Loucy (cell line): ENCODE data around the gene PAF1.

Source experiments
- H2AFZ ChIP-seq: fragments of 200-600 bp; sonication (generic); 2 replicates; pipeline ENCODE4 v1.6.0; 2016; ENCODE audit warnings: antibody characterized with exemption, mild to moderate bottlenecking, low read length, moderate library complexity
- H3F3A ChIP-seq: fragments of 200-600 bp; 2 replicates; pipeline ENCODE4 v1.6.0; 2016; ENCODE audit warnings: antibody characterized with exemption, low read depth, mild to moderate bottlenecking
- H3K27me3 ChIP-seq: fragments of 200-600 bp; sonication (generic); 2 replicates; pipeline ENCODE4 v1.6.1; 2014; ENCODE audit warnings: low read length, mild to moderate bottlenecking; ENCODE audit not compliant: insufficient read depth, poor library complexity, severe bottlenecking
- H3K36me3 ChIP-seq: fragments of 200-600 bp; sonication (generic); 2 replicates; pipeline ENCODE4 v1.6.1; 2016; ENCODE audit warnings: low read length; ENCODE audit not compliant: insufficient read depth
- H3K4me1 ChIP-seq: fragments of 200-600 bp; sonication (generic); 2 replicates; pipeline ENCODE4 v1.5.1; 2014; ENCODE audit warnings: low read length, mild to moderate bottlenecking; ENCODE audit not compliant: insufficient read depth, poor library complexity, severe bottlenecking
- H3K4me2 ChIP-seq: fragments of 200-600 bp; sonication (generic); 2 replicates; pipeline ENCODE4 v1.6.0; 2014; ENCODE audit warnings: antibody characterized with exemption, low read length, low read depth, mild to moderate bottlenecking; ENCODE audit not compliant: poor library complexity, severe bottlenecking
- H3K4me3 ChIP-seq: fragments of 200-600 bp; sonication (generic); 2 replicates; pipeline ENCODE4 v1.5.1; 2014; ENCODE audit warnings: low read length, mild to moderate bottlenecking, mixed read lengths; ENCODE audit not compliant: poor library complexity, severe bottlenecking
- H3K79me2 ChIP-seq: fragments of 200-600 bp; sonication (generic); 2 replicates; pipeline ENCODE4 v1.6.1; 2014; ENCODE audit warnings: low read length; ENCODE audit not compliant: insufficient read depth
- H3K9ac ChIP-seq: fragments of 200-600 bp; sonication (generic); 2 replicates; pipeline ENCODE4 v1.6.0; 2014; ENCODE audit warnings: mild to moderate bottlenecking, low read depth, low read length, moderate library complexity; ENCODE audit not compliant: poor library complexity, severe bottlenecking
- H3K9me2 ChIP-seq: fragments of 200-600 bp; sonication (generic); replicated peaks from 2 replicates; pipeline ENCODE4 v1.6.1; 2016; ENCODE audit warnings: low read depth, low read length, mixed read lengths
- H3K9me3 ChIP-seq: fragments of 200-600 bp; sonication (generic); 2 replicates; pipeline ENCODE4 v1.6.1; 2014; ENCODE audit warnings: mild to moderate bottlenecking, antibody characterized with exemption, low read length, low read depth; ENCODE audit not compliant: insufficient read depth
- H4K20me1 ChIP-seq: fragments of 200-600 bp; sonication (generic); 2 replicates; pipeline ENCODE4 v1.6.0; 2014; ENCODE audit warnings: antibody characterized with exemption, low read length, mild to moderate bottlenecking; ENCODE audit not compliant: insufficient read depth, poor library complexity, severe bottlenecking
- CTCF ChIP-seq: fragments of 200-600 bp; sonication (generic); conservative IDR thresholded peaks from 2 replicates; pipeline ENCODE4 v1.5.1; 2014; ENCODE audit warnings: mild to moderate bottlenecking, antibody characterized with exemption, low read length
- EZH2phosphoT487 ChIP-seq: fragments of 200-600 bp; IDR thresholded peaks from 2 replicates; pipeline ENCODE4 v1.6.1; 2018; ENCODE audit warnings: antibody characterized with exemption, mild to moderate bottlenecking, moderate library complexity, borderline replicate concordance

PAF1 gene

DNA sequence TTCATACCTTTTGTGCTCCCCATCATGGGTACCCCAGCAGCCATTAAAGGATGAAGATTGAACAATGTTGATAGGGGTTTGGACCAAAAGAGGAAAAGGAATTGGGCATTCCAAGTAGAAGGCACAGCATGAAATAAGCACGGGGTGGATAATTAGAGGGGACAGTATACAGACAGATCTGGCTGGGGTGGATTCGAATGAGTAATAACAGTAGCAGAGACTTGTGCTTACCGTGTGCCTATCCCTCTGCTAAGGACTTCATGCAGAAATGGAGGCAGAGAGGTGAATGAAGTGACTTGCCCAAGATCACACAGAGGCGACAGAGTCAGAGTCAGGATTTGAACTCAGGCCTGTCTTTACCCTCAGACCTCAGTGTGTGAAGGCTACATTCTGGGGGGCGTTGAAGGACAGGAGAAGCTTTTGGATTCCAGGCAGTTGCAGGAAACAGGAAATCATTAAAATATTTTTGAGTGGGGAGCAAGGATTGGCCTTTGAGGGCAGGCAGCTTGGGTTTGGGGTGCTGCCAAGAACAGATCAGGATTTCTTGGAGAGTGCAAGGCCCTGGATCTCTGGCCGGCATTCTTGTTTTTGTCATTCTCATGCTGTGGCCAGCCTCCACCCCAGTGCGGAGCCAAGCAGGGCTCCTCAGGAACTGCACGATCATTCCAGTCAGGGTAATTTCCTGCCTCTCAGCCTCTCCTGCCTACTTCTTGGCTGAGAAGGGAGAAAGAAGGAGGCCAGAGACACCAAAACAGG, 18.7 kb downstream of the PAF1 start:
- H3K4me2 ChIP-seq, result no peak overlapping the region
- H3F3A ChIP-seq, result no peaks in the 10 kb centered on the region
- no peaks in the 10 kb centered on the region for H3K27me3 ChIP-seq
- no peaks in the 10 kb centered on the region for H3K9me2 ChIP-seq
- H3K36me3 ChIP-seq, result peaks cover 82% of the 10 kb centered on the region; the same call in 1 of the 2 replicates
- no peaks in the 10 kb centered on the region for H4K20me1 ChIP-seq
- H3K4me1 ChIP-seq, result peaks cover 3% of the 10 kb centered on the region
- H3K9me3 ChIP-seq, result no peaks in the 10 kb centered on the region
- TF ChIP-seq CTCF, result no peak
- no peak for TF ChIP-seq EZH2phosphoT487
- no peak overlapping the region for H2AFZ ChIP-seq
- H3K4me3 ChIP-seq, result no peak overlapping the region
- H3K79me2 ChIP-seq, result no peaks in the 10 kb centered on the region
- no peak overlapping the region for H3K9ac ChIP-seq

- TF ChIP-seq EZH2phosphoT487 (no peak), CTCF (no peak)
- Histone ChIP-seq H4K20me1 (no peaks in the 10 kb centered on the region), H3K36me3 (peaks cover 67% of the 10 kb centered on the region; the same call in 1 of the 2 replicates)
These were observed 20.2 kb downstream of the PAF1 start for GRCh38 chr19:39370735-39371134.

DNA sequence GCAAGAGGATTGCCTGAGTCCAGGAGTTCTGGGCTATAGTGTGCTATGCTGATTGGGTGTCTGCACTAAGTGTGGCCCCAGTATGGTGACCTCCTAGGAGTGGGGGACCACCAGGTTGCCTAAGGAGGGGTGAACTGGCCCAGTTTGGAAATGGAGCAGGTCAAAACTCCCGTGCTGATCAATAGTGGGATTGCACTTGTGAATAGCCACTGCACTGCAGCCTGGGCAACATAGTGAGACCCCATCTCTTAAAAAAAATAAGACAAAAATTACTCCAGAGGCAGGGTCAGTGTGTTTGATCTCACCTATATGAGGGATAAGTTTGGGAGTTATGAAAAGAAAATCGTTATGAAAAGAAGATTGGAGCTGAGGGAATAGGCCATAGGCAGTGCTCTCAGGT, 21.7 kb downstream of the PAF1 start:
- no peaks in the 10 kb centered on the region for H3K27me3 ChIP-seq
- H3K9me2 ChIP-seq, result no peaks in the 10 kb centered on the region
- no peaks in the 10 kb centered on the region for H4K20me1 ChIP-seq
- no peaks in the 10 kb centered on the region for H3F3A ChIP-seq
- H2AFZ ChIP-seq, result no peak overlapping the region
- H3K36me3 ChIP-seq, result peaks cover 55% of the 10 kb centered on the region; the same call in 1 of the 2 replicates
- no peak overlapping the region for H3K4me2 ChIP-seq
- H3K4me1 ChIP-seq, result peaks cover 3% of the 10 kb centered on the region
- TF ChIP-seq EZH2phosphoT487, result no peak
- H3K79me2 ChIP-seq, result no peaks in the 10 kb centered on the region
- no peak overlapping the region for H3K9ac ChIP-seq
- H3K4me3 ChIP-seq, result no peak overlapping the region
- H3K9me3 ChIP-seq, result no peaks in the 10 kb centered on the region

More at GRCh38 chr19:39370735-39371134, 20.2 kb downstream of the PAF1 start:
- H3K9me2 ChIP-seq, result no peaks in the 10 kb centered on the region
- peaks cover 3% of the 10 kb centered on the region for H3K4me1 ChIP-seq
- no peak overlapping the region for H3K4me3 ChIP-seq
- H3K9me3 ChIP-seq, result no peaks in the 10 kb centered on the region
- no peak overlapping the region for H3K4me2 ChIP-seq
- H3K27me3 ChIP-seq, result no peaks in the 10 kb centered on the region
- H3K9ac ChIP-seq, result no peak overlapping the region
- no peaks in the 10 kb centered on the region for H3F3A ChIP-seq
- no peak overlapping the region for H2AFZ ChIP-seq
- no peaks in the 10 kb centered on the region for H3K79me2 ChIP-seq
